22Rv1 (cell line): ENCODE data around the gene AFG1L.

ENCODE experiments used
- CTCF ChIP-seq: fragments of 450-650 bp; IDR thresholded peaks from 2 replicates; pipeline ENCODE4 v1.5.1; 2017; ENCODE audit warnings: mild to moderate bottlenecking
- ZFX ChIP-seq: fragments of 450-650 bp; IDR thresholded peaks from 2 replicates; pipeline ENCODE4 v1.6.1; 2017; ENCODE audit warnings: antibody characterized with exemption, borderline replicate concordance

- TF ChIP-seq CTCF, result no peak
- TF ChIP-seq ZFX, result no peak
Measured at GRCh38 chr6:108570517-108570916, 275.7 kb downstream of the AFG1L start.
